ENCODE data around the gene SPP1.

GRCh38 chr4:87975466-87975865, at the start of gene SPP1:
- TF ChIP-seq CTCF (IDR thresholded peaks at IDR 0.05 in 4 of 5, conservative IDR thresholded peaks at IDR 0.05 in 1 of 5) (no peak), POLR2A (IDR thresholded peaks at IDR 0.05) (no peak)

All from gastrocnemius medialis (tissue), 4 donors.